Cardiac septum (tissue), 1 donor: ENCODE measurements around the gene RTN4. TPM values are rescaled to one million over a fixed set of nuclear protein-coding genes. Genes with fewer than 3 reads are reported as not detected.

Experiments used
- DNase-seq: peaks from one replicate; pipeline ENCODE4 v3.0.0-alpha.2; 2020; ENCODE audit warnings: low spot score
- intact Hi-C: fragments of 100-400 bp; cut with DNase I; formaldehyde crosslinking; loops from one replicate; pipeline ENCODE4 v1.14.0; 2022
- total RNA-seq: library from RNA; stranded (reverse); fragmentation: NEBNext Ultra II Directional; extraction: Animal tissue kit (Norgen Biotek cat#: 25700); gene quantifications from one replicate; pipeline ENCODE4 v1.2.1, GENCODE V29; 2021
- donor health status: DM: no; HTN: no; CAD: no.

Gene RTN4
- total RNA-seq, 1 donor from 2014 or later: 174 TPM

DNA sequence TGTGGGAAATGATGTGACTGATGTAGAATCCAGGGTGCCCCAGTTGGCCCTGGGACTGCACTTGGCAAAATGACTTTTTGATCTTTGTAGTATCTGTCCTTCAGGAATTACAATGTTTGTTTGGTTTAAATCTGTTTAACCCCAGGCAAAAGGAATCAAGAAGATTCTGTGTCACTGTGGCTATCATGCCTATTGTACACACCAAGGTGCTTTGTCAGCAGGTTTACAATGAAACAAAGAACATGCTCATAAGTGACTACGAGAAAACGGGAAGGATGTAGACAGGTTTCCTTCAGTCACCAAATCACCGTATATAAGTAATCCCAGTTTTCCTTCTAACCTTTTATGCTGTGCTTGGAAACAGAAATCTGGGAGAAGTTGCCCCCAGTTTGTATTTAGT, 109.5 kb downstream of the RTN4 start:
- intact Hi-C loops: no loop called here
- no peak for DNase-seq

DNA sequence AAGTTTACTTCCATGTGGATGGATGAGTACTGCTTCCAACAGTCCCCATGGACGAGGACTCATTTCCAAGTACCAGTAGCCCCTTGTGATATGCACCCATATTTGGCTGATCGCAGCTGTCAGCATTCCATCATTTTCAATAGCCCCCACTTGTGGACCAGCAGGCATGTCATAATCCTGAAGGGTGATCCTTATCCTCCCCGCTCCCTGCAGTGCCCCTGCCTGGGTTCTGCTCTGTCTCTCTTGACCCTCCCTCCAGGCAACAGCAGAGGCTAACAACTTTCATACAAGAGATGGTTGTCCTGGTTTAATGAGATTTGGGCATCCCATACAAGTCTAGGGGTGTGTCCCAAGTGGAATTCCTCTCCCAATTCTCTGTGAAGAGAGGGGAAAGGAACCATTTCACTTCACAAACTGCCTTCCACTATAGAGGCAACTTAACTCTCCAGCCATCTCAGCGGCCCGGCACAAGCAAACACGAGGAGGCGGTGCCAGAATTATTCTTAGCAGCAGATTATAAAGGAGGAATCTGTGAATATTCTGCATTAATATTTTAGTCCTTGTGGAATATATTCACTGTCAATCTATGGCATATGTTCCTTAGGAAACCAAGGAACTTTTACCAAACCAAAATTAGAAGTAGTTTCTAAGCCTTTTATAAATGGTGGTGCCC, 110.7 kb downstream of the RTN4 start:
- intact Hi-C loops: no loop called here
- DNase-seq: no peak

DNA sequence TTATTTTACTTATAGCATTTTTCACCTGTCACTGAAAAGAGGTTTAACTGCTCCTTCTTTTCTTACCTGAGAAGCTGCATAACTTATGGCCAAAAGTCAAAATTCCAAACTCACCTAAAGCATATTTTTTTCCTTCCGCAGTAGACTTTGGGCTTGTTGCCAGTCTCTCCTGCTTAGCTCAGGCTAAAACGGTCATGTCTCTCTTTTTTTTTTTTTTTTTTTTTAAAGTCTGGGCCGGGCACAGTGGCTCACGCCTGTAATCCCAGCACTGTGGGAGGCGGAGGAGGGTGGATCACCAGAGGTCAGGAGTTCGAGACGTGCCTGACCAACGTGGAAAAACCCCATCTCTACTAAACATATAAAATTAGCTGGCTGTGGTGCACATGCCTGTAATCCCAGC, 113.5 kb downstream of the RTN4 start:
- intact Hi-C loops: no loop called here
- DNase-seq: no peak

DNA sequence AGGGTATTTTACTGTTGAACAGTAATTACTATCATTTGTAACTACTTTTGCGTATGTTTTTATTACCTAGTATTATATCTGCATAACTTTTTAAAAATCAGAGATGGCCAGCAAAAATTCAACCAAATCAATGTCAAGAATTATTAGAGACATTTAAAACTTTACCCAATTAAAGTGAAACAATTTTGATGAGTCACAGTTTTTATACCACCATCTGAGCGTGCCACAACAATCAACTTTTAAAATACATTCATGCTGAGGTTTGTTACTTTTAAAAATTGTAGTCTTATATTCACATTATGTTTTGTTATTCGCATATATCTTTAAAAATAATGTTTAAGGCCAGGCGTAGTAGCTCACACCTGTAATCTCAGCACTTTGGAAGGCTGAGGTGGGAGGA, 114.9 kb downstream of the RTN4 start:
- intact Hi-C loops: no loop called here
- no peak for DNase-seq

DNA sequence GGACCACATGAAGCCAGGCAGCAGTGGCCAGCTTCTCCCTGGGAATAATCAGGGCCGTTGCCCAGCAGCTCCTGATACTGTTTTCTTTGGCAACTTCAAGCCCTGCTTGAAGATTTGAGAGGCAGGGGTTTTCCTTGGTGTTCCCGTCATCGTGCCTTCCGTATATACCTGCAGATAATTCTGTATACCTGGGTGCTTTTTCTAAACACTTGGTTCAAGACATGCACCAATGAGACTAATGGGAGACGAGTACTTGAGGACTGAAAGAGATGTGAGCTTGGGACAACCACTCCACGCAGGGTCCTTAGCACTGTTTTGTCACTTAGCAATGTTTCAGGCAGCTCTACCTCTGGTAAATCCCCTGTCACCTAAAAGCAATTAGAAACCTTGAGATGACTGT, 118.8 kb downstream of the RTN4 start:
- intact Hi-C loops: no loop called here

DNA sequence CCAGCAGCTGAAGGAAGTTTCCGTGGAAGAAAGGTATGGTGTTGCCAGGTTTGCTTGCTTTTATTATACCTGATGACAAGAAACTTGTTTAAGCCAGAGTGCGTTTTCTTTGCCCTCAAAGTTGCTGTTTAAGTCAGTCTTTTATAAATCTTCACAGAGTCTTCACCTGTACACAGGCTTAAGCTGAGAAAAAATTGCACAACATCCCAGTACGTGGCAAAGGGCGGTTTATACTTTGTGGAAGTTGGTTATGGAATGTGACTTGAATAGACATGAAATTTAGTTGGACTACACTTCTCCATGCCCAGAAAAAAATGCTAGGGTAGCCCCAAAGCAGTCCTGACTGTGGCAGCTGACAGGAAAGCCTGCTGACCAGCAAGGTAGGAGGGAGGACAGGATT, 121.5 kb downstream of the RTN4 start:
- intact Hi-C loops: no loop called here
- DNase-seq: no peak

More for the DNA sequence above, 118.8 kb downstream of the RTN4 start:
- no peak for DNase-seq

DNA sequence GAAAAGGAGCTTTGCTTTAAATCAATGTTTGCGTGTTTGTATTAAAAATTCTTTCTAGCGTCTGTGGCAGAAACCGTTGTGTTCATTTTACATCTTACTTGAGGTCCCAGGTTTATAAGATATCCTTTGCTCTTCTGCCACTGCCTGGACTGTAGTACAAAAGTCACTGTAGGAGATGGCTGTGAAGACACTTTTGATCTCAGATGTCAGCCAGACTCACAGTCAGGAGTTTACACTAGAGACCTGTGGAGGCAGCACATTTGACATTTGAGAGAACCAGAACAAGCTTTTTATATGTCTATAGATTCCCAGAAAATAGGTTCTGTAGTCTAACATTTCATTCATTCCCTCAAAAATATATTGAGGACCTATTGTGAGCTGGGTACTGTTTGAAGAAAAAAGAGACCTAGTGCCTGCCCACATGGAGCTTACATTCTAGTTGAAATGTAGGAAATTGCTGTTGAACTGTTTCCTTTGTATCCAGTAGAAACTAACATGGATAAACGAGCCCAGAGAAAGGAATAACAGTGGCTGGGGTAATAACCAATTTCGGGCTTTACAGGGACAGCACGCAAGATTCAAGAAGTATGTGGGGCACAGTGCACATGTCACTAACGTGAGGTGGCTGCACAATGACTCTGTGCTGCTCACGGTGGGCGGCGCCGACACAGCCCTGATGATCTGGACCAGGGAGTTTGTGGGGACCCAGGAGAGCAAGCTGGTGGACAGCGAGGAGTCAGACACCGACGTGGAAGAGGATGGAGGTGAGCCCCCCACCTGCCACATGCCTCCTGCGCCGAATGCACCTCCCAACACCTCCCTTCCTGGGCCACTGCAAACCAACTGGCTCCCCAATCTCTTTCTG, 122.3 kb downstream of the RTN4 start:
- DNase-seq: no peak
- intact Hi-C loops: no loop called here

DNA sequence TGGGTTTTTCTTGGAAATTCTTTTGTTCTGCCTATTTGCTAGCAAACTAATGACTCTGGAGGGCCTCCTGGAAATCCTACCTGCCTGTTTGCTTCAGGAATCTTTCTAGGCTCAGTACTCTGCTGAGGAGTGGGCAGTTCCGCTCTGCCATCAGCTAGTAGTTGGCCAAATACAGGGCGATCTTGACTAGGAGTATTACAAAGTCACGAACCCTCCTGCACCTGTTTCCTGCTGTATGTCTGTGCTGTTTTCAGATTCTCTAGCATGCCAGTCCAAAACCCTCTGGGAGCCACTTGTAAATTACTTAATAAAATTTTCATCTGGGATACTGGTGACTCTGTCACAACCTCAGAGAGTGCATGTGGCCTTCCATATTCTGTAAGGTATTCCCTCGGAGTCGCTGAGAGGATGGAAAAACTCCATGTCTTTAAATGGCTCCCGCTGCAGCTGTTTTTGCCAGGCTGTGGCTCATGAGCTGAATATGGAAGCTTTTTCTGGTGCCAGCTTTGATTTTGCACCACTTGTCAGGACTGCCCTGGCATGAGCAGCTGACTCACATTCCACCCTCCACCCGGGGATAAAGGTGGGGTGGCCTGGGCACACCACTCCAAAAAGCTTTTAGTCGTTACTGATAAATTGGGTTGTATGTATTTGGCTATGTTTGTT, 123.0 kb downstream of the RTN4 start:
- intact Hi-C loops: no loop called here
- DNase-seq: no peak

DNA sequence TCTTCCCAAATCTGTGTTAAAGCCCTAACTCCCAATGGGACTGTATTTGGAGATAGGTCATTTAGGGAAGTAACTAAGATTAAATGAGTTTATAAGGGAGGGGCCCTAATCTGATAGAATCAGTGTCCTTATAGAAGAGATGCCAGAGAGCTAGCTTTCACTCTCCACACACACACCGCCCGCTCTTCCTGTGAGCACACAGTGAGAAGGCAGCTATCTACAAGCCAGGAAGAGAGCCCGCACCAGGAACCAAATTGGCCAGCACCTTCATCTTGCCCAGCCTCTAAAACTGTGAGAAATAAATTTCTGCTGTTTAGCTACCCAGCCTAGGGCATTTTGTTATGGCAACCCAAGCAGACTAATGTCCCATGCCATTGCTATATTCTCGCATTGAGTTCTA, 125.2 kb downstream of the RTN4 start:
- intact Hi-C loops: no loop called here
- no peak for DNase-seq

DNA sequence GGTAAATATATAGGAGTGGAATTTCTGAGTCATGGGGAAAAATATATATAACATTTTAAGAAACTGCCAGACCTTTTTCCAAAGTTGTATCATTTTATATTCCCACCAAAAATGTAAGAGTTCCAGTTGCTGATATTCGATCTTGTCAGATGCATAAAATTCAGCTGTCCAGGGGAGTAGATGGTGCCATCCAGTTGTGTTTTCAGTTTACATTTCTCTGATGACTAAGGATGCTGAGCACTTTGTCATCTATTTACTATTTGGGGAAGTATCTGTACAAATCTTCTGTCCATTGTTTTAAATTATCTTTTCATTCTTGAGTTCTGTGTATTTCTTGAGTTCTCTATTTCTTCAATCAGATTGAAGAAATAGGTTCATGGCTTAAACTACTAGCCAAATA, 126.1 kb downstream of the RTN4 start:
- intact Hi-C loops: no loop called here
- DNase-seq: no peak

Other genes with a start within 250 kb of the RTN4 start
- 8.6 TPM for gene CLHC1, start 181.8 kb upstream of the RTN4 start, total RNA-seq
- gene RPS27A, start 182.2 kb upstream of the RTN4 start, total RNA-seq: 395 TPM
- gene MTIF2, start 218.8 kb upstream of the RTN4 start, total RNA-seq: 40.8 TPM